AG04449 (cell line): ENCODE measurements around the gene MMEL1.

Source experiments
- CTCF ChIA-PET: fragments of 350-600 bp; formaldehyde crosslinking; extraction: SDS; loops from one replicate; lab custom pipeline; 2021; ENCODE audit warnings: antibody characterized with exemption; lab: Yijun Ruan, JAX
- POLR2A ChIA-PET: fragments of 400-600, 350-600 bp; formaldehyde crosslinking; extraction: SDS; loops from one replicate; lab custom pipeline; 2020; ENCODE audit warnings: antibody characterized with exemption, inconsistent platforms; lab: Yijun Ruan, JAX
- DNase-seq: peaks from one replicate; pipeline ENCODE4 v3.0.0-alpha.2; 2010; ENCODE audit warnings: low read depth, low spot score
- H3K4me3 ChIP-seq: 2 replicates; pipeline ENCODE4 v1.5.1; 2011; ENCODE audit warnings: low read depth, mild to moderate bottlenecking, control low read depth, low read length
- CTCF ChIP-seq: IDR thresholded peaks from one replicate; pipeline ENCODE4 v1.5.1; 2011; ENCODE audit warnings: mild to moderate bottlenecking, moderate library complexity, low read length, control low read depth, inconsistent platforms; ENCODE audit not compliant: insufficient read depth; ENCODE audit errors: missing control alignments

The MMEL1 gene

GRCh38 chr1:2585318-2586092 lies 47.3 kb downstream of the MMEL1 start:
- H3K4me3 ChIP-seq = peak overlapping the region; percentile 78
- TF ChIP-seq CTCF = no peak
- POLR2A ChIA-PET = interaction anchor here (0.7 to 1.4 kb wide), 2 partner anchors 54 to 59 kb away, joined by 4 to 5 read pairs; partner anchors contain the start of gene PANK4
- DNase-seq = no peak
- CTCF ChIA-PET = interaction anchor here (1.4 to 1.7 kb wide), 2 partner anchors 14 to 37 kb away, joined by 3 to 6 read pairs; no protein-coding TSS in a partner anchor

GRCh38 chr1:2584686-2585317 lies 48.0 kb downstream of the MMEL1 start:
- ChIA-PET CTCF (interaction anchor here (0.7 to 1.7 kb wide), 4 partner anchors 11 to 36 kb away, joined by 3 to 6 read pairs (median 3); partner anchors contain the start of gene TNFRSF14), POLR2A (no interaction called here)
- peak overlapping the region; percentile 78 for H3K4me3 ChIP-seq
- no peak for TF ChIP-seq CTCF
- no peak for DNase-seq

- POLR2A ChIA-PET = no interaction called here
- H3K4me3 ChIP-seq = no peak overlapping the region
- no peak for TF ChIP-seq CTCF
- CTCF ChIA-PET = interaction anchor here (0.9 to 1.7 kb wide), 3 partner anchors 12 to 36 kb away, joined by 3 to 6 read pairs (median 3); partner anchors contain the start of gene TNFRSF14
- DNase-seq = no peak
Observed at GRCh38 chr1:2583871-2584351, 48.9 kb downstream of the MMEL1 start.

- POLR2A ChIA-PET = no interaction called here
- no peak for TF ChIP-seq CTCF
- CTCF ChIA-PET = no interaction called here
- DNase-seq = no peak
- H3K4me3 ChIP-seq = no peak overlapping the region
Observed at GRCh38 chr1:2583331-2583791, 49.5 kb downstream of the MMEL1 start.

GRCh38 chr1:2582391-2582790 lies 50.4 kb downstream of the MMEL1 start:
- H3K4me3 ChIP-seq = no peak overlapping the region
- ChIA-PET CTCF (no interaction called here), POLR2A (no interaction called here)
- DNase-seq = no peak
- no peak for TF ChIP-seq CTCF

GRCh38 chr1:2580691-2581090 lies 52.1 kb downstream of the MMEL1 start:
- CTCF ChIA-PET = interaction anchor here (1.3 kb wide), 1 partner anchor 166 kb away, joined by 4 read pairs; no protein-coding TSS in a partner anchor
- POLR2A ChIA-PET = no interaction called here
- no peak for DNase-seq
- no peak for TF ChIP-seq CTCF
- no peak overlapping the region for H3K4me3 ChIP-seq
